Coronary artery (tissue), 2 donors: ENCODE results near the gene IFNE.

ENCODE experiments used
- DNase-seq: peaks from one replicate; pipeline ENCODE4 v3.0.0-alpha.2; 2017; ENCODE audit warnings: low spot score
- H3K27ac ChIP-seq, 2 donors: fragments of 200-600 bp; sonication (generic); one replicate each; pipeline ENCODE4 v1.5.1; 2016 to 2019
- H3K4me3 ChIP-seq: fragments of 200-600 bp; sonication (generic); 2 replicates; pipeline ENCODE4 v1.5.1; 2016; ENCODE audit warnings: mild to moderate bottlenecking, moderate library complexity
- CTCF ChIP-seq: fragments of 200-600 bp; sonication (generic); IDR thresholded peaks from one replicate; pipeline ENCODE4 v1.5.1; 2019; ENCODE audit warnings: antibody characterized with exemption

IFNE gene

GRCh38 chr9:21482213-21482612 lies at the start of gene IFNE:
Gene IFNE, minus strand, starts transcription at chr9:21482313. Its CDS starts 619 bp downstream, at chr9:21481694.
- DNase-seq: no peak
- Histone ChIP-seq H3K27ac (no peak within 1 kb of the TSS), H3K4me3 (no peak within 1 kb of the TSS)
- no peak for TF ChIP-seq CTCF

GRCh38 chr9:21528123-21528808 lies 46.2 kb upstream of the IFNE start:
- Histone ChIP-seq H3K27ac (no peak overlapping the region), H3K4me3 (no peak overlapping the region)
- DNase-seq: no peak
- TF ChIP-seq CTCF: no peak

GRCh38 chr9:21527579-21527978 lies 45.5 kb upstream of the IFNE start:
- TF ChIP-seq CTCF: no peak
- H3K4me3 ChIP-seq: no peak overlapping the region
- DNase-seq: no peak
- H3K27ac ChIP-seq: no peak overlapping the region

- no peak for TF ChIP-seq CTCF
- Histone ChIP-seq H3K27ac (no peak overlapping the region), H3K4me3 (no peak overlapping the region)
- no peak for DNase-seq
These were observed 43.1 kb upstream of the IFNE start for GRCh38 chr9:21525174-21525573.

GRCh38 chr9:21524099-21524830 lies 42.2 kb upstream of the IFNE start:
- Histone ChIP-seq H3K27ac (no peak overlapping the region), H3K4me3 (no peak overlapping the region)
- no peak for DNase-seq
- TF ChIP-seq CTCF: no peak

GRCh38 chr9:21523021-21524014 lies 41.2 kb upstream of the IFNE start:
- no peak for TF ChIP-seq CTCF

More at GRCh38 chr9:21523021-21524014, 41.2 kb upstream of the IFNE start:
- H3K27ac ChIP-seq: no peak overlapping the region
- DNase-seq: no peak
- H3K4me3 ChIP-seq: no peak overlapping the region
